ENCODE measurements around the gene BBIP1.

DNA sequence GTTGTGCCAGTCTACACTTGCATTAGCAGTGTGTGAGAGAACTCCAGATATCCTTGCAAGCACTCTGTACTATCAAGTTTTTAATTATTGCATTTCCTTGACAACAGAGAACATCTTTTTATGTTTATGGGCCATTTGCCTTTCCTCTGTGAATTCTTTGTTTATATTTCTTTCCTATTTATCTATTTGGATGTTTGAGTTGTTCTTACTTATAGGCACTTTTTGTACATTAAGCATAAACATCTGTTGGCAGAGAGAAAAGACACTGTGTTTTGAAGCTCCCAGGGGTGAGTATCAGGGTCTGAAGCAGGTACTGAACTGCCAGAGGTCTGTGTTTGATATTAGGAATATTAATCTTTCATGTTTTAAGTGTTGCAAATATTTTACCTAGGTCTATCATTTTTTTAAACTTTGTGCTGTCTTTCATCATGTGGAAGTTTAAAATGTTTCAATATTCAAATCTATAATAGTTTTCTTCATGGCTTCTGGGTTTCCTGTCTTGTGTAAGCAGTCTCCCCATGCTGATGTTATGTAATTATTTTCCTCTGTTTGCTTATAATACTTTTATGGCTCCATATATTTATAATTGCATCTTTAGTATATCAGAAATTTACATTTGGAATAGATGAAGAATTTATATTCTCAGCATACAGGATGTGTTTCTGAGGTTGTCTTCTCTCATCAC, 64.9 kb downstream of the BBIP1 start:
- TF ChIP-seq EZH2 (IDR thresholded peaks at IDR 0.05; ENCODE audit: borderline replicate concordance, control insufficient read depth, low read depth, low read length): no peak
- no peak for TF ChIP-seq POLR2A (IDR thresholded peaks at IDR 0.05; ENCODE audit: low read depth, low read length)
- TF ChIP-seq, protein P1, sequence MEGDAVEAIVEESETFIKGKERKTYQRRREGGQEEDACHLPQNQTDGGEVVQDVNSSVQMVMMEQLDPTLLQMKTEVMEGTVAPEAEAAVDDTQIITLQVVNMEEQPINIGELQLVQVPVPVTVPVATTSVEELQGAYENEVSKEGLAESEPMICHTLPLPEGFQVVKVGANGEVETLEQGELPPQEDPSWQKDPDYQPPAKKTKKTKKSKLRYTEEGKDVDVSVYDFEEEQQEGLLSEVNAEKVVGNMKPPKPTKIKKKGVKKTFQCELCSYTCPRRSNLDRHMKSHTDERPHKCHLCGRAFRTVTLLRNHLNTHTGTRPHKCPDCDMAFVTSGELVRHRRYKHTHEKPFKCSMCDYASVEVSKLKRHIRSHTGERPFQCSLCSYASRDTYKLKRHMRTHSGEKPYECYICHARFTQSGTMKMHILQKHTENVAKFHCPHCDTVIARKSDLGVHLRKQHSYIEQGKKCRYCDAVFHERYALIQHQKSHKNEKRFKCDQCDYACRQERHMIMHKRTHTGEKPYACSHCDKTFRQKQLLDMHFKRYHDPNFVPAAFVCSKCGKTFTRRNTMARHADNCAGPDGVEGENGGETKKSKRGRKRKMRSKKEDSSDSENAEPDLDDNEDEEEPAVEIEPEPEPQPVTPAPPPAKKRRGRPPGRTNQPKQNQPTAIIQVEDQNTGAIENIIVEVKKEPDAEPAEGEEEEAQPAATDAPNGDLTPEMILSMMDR (IDR thresholded peaks at IDR 0.05 in 2 of 3, conservative IDR thresholded peaks at IDR 0.05 in 1 of 3; ENCODE audit: control insufficient read depth in 2 of 3, extremely low read depth in 1 of 3, insufficient read depth in 1 of 3, low read depth in 3 of 3, low read length in 3 of 3): no peak
- TF ChIP-seq HDAC6 (IDR thresholded peaks at IDR 0.05; ENCODE audit: unreplicated experiment): no peak
- no peak for TF ChIP-seq SREBF2 (IDR thresholded peaks at IDR 0.05; ENCODE audit: low read length)
- no peak for TF ChIP-seq RAD21 (IDR thresholded peaks at IDR 0.05; ENCODE audit: insufficient read depth, low read depth, low read length)
- TF ChIP-seq, protein P2, sequence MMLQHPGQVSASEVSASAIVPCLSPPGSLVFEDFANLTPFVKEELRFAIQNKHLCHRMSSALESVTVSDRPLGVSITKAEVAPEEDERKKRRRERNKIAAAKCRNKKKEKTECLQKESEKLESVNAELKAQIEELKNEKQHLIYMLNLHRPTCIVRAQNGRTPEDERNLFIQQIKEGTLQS (IDR thresholded peaks at IDR 0.05; ENCODE audit: borderline replicate concordance, extremely low read depth, low read depth, low read length): no peak
- TF ChIP-seq CEBPB (IDR thresholded peaks at IDR 0.05; ENCODE audit: borderline replicate concordance in 1 of 2, low read depth in 2 of 2, low read length in 2 of 2): no peak
- no peak for TF ChIP-seq ZNF384 (IDR thresholded peaks at IDR 0.05; ENCODE audit: borderline replicate concordance, low read depth, low read length)
- TF ChIP-seq BHLHE40 (IDR thresholded peaks at IDR 0.05; ENCODE audit: borderline replicate concordance in 1 of 2, low read depth in 2 of 2, low read length in 1 of 2): no peak
- TF ChIP-seq RAD51 (IDR thresholded peaks at IDR 0.05): no peak
- no peak for TF ChIP-seq RFX5 (IDR thresholded peaks at IDR 0.05; ENCODE audit: low read depth, low read length)
- no peak for TF ChIP-seq POLR2AphosphoS5 (IDR thresholded peaks at IDR 0.05; ENCODE audit: low read length)

Measured in GM12878 (cell line).